Measurements from ENCODE around the gene CLRN2.
"Not testable (repeated sequence)": the region's sequence is repeated elsewhere in the genome, so short reads cannot be mapped to it uniquely, and the experiment has no call there.

The CLRN2 gene

GRCh38 chr4:17546222-17546621 is 31.3 kb downstream of the CLRN2 start:
- no peak for DNase-seq

DNA sequence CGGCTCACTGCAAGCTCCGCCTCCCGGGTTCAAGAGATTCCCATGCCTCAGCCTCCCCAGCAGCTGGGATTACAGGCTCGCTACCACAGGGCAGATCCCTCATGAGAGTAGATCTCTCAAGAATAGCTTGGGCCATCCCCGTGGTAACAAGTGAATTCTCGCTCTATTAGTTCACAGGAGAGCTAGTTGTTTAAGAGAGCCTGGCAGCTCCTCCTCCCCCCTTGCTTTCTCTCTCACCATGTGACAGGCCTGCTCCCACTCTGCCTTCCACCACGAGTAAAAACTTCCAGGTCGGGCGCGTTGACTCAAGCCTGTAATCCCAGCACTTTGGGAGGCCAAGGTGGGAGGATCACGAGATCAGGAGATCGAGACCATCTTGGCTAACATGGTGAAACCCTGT is 31.7 kb downstream of the CLRN2 start:
- DNase-seq = no peak

- no peak for DNase-seq
Measured at GRCh38 chr4:17550549-17550948, 35.6 kb downstream of the CLRN2 start.

DNA sequence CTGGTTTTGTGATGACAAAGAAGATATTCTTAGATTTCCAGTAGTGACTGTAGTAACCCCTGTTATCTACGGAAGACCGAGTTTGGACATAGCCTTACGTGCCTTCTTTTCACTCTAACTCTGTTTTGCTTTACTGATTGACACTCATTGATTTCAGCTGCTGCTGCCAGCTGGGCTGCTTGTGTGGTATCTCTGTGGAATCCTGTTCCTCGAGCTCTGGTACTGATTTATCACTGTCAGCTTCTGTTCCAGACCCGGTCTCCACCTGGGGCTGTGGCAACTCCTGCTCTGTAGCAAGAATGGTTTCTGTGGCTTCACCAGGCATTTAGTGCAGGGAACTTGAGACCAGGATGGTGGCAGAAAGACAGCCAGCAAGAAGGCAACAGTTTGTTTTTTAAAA is 37.5 kb downstream of the CLRN2 start:
- DNase-seq = no peak

GRCh38 chr4:17554568-17554967 is 39.6 kb downstream of the CLRN2 start:
- DNase-seq = no peak

DNA sequence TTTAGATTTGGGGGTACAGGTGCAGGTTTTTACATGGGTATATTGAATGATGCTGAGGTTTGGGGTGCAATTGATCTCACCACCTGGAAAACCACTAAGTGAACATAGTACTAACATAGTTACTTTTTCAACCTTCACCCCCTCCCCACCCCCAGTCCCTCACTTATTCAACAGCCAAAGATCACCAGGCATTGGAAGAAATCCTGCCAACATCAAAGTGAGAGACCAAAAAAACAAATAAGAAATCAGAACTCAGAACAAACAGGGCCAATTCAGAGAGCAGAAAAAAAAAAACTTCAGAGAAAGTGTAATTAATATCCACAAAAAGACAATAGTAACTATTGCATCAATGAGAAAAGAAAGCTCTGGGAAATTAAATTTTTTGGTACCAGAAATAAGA is 41.5 kb downstream of the CLRN2 start:
- DNase-seq = no peak

GRCh38 chr4:17557880-17558279 is 42.9 kb downstream of the CLRN2 start:
- DNase-seq = no peak

- no peak for DNase-seq
Measured at GRCh38 chr4:17558941-17559708, 44.2 kb downstream of the CLRN2 start.

GRCh38 chr4:17559709-17560048 is 44.7 kb downstream of the CLRN2 start:
- DNase-seq = no peak

GRCh38 chr4:17560065-17560673 is 45.2 kb downstream of the CLRN2 start:
- no peak for DNase-seq

DNA sequence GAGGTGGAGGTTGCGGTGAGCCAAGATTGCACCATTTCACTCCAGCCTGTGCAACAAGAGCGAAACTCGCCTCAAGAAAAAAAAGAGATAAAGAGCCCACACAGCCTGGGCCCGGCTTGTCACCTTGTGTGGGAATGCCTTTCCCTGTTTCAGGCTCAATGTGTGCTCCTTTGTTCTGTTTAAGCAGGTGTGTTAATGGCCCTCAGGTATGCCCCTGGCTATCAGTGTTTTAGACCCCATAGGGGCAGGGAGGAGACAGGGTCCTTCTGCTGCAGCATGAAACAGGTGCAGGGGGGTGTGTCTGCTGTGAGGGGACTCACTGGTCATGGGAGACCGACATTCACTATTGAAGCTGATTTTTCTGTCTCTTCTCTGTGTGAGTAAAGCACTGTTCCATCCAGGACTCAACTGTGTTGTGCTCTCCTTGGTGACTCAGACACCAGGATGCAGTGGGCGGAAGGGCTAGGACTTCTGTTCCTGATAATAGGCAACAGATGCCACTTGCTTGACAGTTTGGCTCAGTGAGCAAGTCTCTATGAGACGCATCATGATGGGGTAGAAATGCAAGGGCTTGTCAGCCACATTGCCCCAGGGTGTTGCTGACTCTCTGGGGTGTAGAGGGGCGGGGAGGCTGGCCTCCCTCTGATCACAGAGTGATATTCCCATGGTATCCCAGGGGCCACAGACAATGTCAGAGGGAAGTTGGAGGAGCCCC is 46.4 kb downstream of the CLRN2 start:
- DNase-seq = no peak

- no peak for DNase-seq
Measured at GRCh38 chr4:17562157-17562556, 47.2 kb downstream of the CLRN2 start.

DNA sequence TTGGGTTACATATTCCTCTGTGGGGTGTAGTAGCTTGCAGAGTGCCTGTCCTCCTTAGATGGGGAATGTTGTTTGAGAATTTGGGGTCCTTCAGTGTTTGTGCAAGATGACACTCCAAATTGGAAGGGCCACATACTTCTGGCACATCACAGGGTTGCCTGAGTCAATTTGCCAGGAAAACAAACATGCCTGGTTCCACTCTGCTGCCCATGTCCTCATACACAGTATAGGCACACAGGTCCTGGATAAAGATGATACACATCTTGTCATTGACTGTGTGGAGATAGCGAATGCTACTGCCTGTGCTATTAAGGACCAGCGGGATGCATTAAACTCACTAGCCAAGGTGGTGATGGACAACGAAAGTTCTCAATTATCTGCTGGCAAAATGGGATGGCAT is 50.9 kb downstream of the CLRN2 start:
- no peak for DNase-seq

GRCh38 chr4:17567271-17567670 is 52.3 kb downstream of the CLRN2 start:
- no peak for DNase-seq

- DNase-seq = no peak
Measured at GRCh38 chr4:17574206-17574605, 59.2 kb downstream of the CLRN2 start.

DNA sequence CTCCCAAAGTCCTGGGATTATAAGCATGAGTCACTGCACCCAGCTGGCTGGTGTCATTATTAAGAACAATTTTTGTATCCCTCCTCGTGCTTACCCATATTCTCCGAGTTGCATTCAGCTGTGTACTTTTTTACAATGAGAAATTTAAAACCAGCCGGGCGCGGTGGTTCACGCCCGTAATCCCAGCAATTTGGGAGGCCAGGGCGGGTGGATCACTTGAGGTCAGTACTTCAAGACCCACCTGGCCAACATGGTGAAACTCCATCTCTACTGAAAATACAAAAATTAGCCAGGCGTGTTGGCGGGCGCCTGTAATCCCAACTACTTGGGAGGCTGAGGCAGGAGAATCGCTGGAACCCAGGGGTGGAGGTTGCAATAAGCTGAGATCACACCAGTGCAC is 60.2 kb downstream of the CLRN2 start:
- not testable (repeated sequence) for DNase-seq

Data from activated T-cell treated with anti-CD3 and anti-CD28 coated beads for 4 hours (primary cell).